Stimulated activated CD8-positive, alpha-beta memory T cell treated with anti-CD3 and anti-CD28 coated beads, Interleukin-12 subunit alpha, Interleukin-12 subunit beta, amount 100 ng/mL, for 24 hours (primary cell): ENCODE measurements around the gene FAM111A.
"Not testable (repeated sequence)": the region's sequence is repeated elsewhere in the genome, so short reads cannot be mapped to it uniquely, and the experiment has no call there.

ENCODE experiments used
- DNase-seq: peaks from one replicate; pipeline ENCODE4 v3.0.0-alpha.2; 2020; ENCODE audit errors: extremely low read depth

Gene FAM111A, protein sequence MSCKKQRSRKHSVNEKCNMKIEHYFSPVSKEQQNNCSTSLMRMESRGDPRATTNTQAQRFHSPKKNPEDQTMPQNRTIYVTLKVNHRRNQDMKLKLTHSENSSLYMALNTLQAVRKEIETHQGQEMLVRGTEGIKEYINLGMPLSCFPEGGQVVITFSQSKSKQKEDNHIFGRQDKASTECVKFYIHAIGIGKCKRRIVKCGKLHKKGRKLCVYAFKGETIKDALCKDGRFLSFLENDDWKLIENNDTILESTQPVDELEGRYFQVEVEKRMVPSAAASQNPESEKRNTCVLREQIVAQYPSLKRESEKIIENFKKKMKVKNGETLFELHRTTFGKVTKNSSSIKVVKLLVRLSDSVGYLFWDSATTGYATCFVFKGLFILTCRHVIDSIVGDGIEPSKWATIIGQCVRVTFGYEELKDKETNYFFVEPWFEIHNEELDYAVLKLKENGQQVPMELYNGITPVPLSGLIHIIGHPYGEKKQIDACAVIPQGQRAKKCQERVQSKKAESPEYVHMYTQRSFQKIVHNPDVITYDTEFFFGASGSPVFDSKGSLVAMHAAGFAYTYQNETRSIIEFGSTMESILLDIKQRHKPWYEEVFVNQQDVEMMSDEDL

DNA sequence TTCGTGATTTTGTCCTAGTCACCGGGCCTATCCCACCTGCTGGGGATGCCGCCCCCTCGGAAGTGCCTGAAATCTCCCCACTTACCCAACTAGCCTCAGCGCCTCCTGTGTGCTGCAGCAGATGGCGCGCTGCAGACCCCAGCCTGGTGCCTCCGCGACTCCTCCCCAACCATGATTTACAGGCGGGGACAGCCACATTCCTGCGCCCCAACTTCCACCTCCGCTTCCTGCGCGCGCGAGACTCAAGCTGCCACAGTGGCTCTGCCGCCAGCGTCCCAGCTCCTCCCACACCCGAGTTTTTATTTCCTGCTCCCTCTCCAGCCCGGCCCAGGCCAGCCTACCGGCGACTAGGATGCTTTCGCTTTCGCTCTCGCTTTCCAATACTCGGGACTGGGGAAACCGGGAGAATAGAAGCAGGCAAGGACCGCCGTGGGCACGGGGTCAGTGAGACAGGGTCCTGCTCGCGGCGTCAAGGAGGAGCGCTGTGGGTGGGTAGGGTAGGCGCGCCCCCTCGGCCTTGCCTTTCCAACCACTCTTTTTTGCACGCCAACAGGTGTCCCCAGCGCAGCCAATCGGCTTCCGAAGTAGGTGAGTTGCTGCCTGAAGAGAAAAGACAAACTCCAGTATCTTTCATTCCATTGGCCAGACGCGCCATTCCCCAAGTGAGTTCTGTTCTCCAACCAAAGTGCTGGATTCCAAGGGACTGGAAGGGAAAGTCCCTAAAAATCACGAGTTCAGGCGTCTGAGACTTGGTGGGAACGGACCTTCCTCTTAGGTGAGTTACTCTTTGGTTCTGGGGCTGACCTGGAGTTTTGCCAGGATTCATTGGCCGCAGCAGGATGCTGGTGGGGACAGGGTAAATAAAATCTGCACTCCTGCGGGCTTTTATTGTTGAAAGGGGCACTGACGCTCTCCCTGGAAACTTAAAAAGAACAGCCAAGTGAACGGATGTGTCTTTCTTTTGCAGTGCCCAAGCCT lies at the start of gene FAM111A:
Gene FAM111A, plus strand, starts transcription at position 327 of the 978 bp plus-strand sequence. CDS start 6,017 bp downstream, outside the sequence.
- DNase-seq, result peak; percentile 52

DNA sequence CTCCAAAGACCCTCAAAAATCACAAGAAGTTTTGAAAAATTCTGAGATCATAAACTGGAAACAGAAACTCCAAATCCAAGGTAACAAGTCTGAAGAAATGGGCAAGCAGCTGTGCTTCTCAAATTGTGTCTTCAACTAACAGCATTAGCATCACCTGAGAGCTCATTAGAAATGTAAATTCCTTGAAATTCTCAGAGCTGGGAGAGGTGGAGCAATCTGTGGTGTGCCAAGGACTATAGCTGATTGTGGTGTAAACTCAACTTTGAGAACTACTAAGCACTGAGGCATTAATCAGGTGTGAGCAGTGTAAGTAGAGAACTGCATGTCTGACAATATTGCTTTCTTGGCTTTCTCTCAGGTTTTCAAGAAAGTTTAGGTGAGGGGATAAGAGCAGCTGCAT lies 49.1 kb upstream of the FAM111A start:
- not testable (repeated sequence) for DNase-seq

GRCh38 chr11:59095225-59095624 lies 47.4 kb upstream of the FAM111A start:
- not testable (repeated sequence) for DNase-seq

GRCh38 chr11:59095972-59096575 lies 46.6 kb upstream of the FAM111A start:
- not testable (repeated sequence) for DNase-seq

- DNase-seq, result peak; percentile 30
Observed at GRCh38 chr11:59097113-59097708, 45.4 kb upstream of the FAM111A start.

DNA sequence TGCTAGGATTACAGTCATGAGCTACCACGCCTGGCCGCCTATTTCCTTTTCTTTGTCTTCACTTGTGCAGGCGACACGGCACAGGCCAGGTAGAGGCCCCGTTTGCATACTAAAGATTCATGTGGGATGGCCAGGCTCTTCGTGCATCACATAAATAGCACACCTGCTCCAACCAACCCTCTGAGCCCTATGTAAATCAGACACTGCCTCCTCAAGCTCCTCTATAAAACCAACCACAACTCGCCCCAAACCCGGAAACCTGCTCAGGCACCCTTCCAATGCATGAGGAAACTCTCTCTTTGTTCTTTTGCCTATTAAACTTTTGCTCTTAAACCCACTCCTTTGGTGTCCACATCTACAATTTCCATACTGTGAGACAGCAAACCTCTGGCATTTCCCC lies 44.7 kb upstream of the FAM111A start:
- not testable (repeated sequence) for DNase-seq

GRCh38 chr11:59102259-59102765 lies 40.3 kb upstream of the FAM111A start:
- peak; percentile 9 for DNase-seq

DNA sequence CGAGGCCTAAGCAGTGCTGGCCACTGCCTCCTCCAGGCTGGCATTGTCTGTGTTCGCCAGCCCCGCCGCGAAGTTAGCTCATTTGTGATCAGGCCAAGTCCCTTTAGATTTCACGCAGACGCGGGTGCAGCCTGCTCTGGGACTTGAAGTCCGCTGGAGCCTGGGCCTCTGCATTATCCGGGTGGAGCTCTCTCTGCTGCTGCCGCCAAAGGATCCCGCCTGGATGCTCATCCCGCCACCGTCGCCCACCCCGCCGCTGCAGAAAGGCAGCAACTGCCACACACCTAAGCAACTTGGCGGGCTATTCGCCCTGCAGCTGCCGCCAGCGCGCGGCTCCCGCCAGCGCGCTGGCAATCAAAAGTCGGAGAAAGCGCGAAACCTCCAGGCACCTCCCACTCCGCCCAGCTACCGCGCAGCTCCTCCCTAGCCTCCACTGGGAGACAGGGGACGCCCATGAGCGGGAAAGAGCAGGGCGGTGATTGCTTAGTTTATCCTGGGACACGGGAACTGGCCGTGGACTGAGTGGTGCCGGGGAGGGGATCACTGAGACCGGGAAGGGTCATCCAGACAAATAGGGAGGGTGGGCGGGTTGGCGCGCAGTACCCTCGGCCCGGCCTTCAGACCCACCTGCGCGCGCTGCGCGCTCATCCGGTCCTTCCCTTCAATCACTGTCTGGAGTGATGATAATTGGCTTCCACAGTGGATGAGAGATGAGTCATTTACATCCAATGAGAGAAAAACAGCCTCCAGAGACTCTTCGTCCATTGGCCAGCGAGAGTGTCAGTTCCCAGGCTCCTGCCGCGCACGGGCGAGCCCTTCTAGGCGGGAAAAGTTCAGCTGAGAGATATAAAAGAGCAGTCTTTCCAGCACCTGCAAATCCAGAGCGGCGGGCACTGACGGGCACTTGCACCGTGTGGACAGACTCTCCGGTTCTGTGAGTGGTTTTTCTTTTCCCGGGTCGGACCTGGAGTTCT lies 36.0 kb upstream of the FAM111A start, which contains the start of gene FAM111B:
Gene FAM111B, plus strand, starts transcription at position 875 of the 974 bp plus-strand sequence. CDS start 2,389 bp downstream, outside the sequence.
- DNase-seq, result peak; percentile 25

GRCh38 chr11:59107721-59108120 lies 34.9 kb upstream of the FAM111A start:
- not testable (repeated sequence) for DNase-seq

GRCh38 chr11:59112494-59112893 lies 30.2 kb upstream of the FAM111A start:
- DNase-seq, result no peak

DNA sequence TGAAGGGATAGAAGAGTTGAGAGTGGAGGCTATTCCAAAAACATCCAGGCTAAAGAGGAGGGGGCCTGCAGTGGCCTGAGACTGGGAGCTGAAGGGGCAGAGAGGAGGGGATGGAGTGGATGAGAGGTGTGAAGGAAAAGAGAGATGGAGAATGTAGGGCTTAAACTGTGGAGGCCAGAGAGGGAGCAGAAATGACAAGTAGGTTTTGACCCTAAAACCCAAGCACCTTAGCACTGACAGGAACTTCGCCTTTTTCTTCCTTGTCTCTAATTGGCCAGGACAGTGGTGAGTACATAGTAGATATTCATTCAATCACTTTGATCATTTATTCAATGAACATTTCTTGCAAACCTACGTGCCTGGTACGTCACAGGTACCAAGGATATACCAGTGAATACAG lies 28.3 kb upstream of the FAM111A start:
- no peak for DNase-seq

- no peak for DNase-seq
Observed at GRCh38 chr11:59115553-59115952, 27.1 kb upstream of the FAM111A start.

DNA sequence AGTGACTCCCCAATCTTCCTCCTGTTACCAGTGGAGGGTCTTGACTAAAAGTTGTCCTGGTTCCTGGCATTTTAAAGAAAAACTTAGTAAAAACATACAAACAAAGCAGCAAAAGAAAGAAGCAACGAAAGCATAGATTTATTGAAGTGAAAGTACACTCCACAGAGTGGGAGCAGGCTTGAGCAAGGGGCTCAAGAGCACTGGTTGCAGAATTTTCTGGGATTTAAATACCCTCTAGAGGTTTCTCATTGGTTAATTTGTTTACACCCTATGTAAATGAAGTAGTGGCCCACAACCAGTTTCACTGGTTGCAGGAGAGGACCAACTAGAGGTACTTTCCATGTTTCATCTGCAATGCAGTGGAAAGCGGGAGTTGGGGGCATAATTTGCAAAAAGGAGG lies 24.9 kb upstream of the FAM111A start:
- DNase-seq, result no peak

DNA sequence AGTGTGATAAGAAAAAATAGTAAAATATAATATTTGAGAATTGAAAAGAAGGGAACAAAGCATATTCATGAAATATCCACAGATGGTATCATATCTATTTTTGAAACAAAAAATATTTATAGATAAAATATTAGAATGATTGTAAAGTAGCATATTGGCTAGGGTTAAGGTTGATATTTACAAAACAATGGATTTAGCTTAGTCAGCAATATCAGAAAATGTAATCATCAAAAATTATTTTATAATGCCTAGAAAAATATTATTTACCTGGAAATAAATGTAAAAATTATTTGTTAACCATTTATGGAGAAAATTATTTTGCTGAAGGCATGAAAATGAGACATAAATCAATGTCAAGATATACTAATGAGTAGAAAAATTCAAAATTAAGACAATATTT lies 22.8 kb upstream of the FAM111A start:
- DNase-seq, result no peak

DNA sequence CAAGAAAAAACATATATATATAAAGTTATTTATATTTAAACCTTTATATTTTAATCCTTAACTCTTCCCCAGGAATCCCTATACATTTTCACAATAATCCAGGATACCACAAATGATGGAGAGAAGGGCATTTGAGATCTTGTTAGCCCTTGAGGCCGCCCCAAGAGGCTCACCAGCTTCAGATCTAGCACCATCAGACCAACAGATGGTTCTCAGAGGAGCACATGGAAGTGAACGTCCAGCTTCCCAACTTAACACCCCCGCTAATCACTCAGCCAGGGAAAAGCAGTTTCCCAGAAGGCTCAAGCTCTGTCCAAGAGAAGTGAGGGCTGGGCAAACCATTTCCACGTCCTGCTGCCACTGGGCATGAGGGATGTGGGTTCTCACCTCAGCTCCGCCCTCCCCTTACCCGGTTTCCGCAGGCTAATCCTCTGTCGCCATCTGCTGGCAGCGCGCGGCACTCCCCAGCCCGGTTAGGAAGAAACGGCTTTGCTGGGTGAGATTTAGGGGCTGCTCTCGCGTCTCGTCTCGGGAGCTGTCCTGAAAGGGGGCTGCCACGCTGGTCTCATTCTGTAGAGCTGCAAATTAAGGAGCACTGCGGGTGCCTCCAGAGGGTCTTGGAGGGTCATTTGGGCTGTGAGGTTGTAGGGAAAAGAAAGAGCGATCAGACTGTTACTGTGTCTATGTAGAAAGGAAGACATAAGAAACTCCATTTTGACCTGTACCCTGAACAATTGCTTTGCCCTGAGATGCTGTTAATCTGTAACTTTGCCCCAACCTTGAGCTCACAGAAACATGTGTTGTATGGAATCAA lies 6.8 kb upstream of the FAM111A start:
- DNase-seq, result peak; percentile 58

- DNase-seq, result not testable (repeated sequence)
Observed at GRCh38 chr11:59136551-59136950, 6.1 kb upstream of the FAM111A start.

DNA sequence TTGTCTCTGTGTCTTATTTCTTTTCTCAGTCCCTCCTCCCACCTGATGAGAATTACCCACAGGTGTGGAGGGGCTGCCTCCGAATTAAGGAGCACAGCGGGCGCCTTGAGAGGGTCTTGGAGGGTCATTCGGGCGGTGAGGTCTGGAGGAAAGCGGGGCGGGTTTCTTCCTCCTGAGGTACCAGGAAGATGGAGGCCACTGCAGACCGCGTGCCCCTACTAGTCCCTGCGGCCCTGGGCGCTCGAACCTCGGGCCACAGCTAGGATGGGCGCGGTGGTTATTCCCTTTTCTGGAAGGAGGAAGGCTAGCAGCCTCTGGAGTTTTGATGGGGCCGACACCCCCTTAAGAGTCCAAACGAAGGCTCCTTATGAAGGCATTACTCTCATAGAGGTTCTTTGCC lies 5.5 kb upstream of the FAM111A start:
- DNase-seq, result no peak

GRCh38 chr11:59138643-59139042 lies 4.0 kb upstream of the FAM111A start:
- no peak for DNase-seq

- DNase-seq, result no peak
Observed at GRCh38 chr11:59141191-59141590, 1.5 kb upstream of the FAM111A start.
